H1 (cell line): ENCODE measurements around the gene SLC43A3. TPM values are rescaled to one million over a fixed set of nuclear protein-coding genes. Genes with fewer than 3 reads are reported as not detected.

Experiments used
- CTCF ChIA-PET: fragments of 300-600 bp; sonication (Branson Sonifier 250); formaldehyde crosslinking; loops from one replicate; lab custom pipeline; 2021; ENCODE audit not compliant: partially characterized antibody; lab: Charles Lee
- POLR2A ChIA-PET: fragments of 300-600 bp; sonication (Branson Sonifier 250); formaldehyde crosslinking; loops from one replicate; lab custom pipeline; 2021; ENCODE audit warnings: inconsistent platforms; ENCODE audit not compliant: partially characterized antibody; lab: Charles Lee
- DNase-seq, 2 experiments: peaks; one replicate each; pipeline versions ENCODE4 v3.0.0 to v3.0.0-alpha.2; 2010 to 2022; ENCODE audit warnings: low spot score in 2 of 2, low read depth in 1 of 2, mixed read lengths in 1 of 2
- FAIRE-seq: peaks from 2 replicates; lab custom pipeline; 2011; peaks lifted over from hg19 to GRCh38; lab: Jason Lieb, UNC
- H2AFZ ChIP-seq: 2 replicates; pipeline ENCODE4 v1.8.1; 2012; ENCODE audit warnings: low read length, inconsistent platforms
- H2AK5ac ChIP-seq: 2 replicates; pipeline ENCODE4 v1.6.1; 2013; ENCODE audit warnings: low read depth, low read length
- H2BK120ac ChIP-seq: replicated peaks from 2 replicates; pipeline ENCODE3; 2013; ENCODE audit warnings: low read depth, low read length, inconsistent platforms
- H2BK12ac ChIP-seq: 2 replicates; pipeline ENCODE4 v1.6.1; 2013; ENCODE audit warnings: low read depth, low read length
- H2BK15ac ChIP-seq: 2 replicates; pipeline ENCODE4 v1.6.1; 2013; ENCODE audit warnings: low read length
- H2BK20ac ChIP-seq: 2 replicates; pipeline ENCODE4 v1.6.1; 2013; ENCODE audit warnings: low read length
- H2BK5ac ChIP-seq: 2 replicates; pipeline ENCODE4 v1.6.1; 2013; ENCODE audit warnings: low read depth, low read length
- H3K14ac ChIP-seq: 2 replicates; pipeline ENCODE4 v1.6.1; 2013; ENCODE audit warnings: inconsistent platforms; ENCODE audit not compliant: insufficient read length
- H3K18ac ChIP-seq: 2 replicates; pipeline ENCODE4 v1.6.1; 2013; ENCODE audit warnings: low read length; ENCODE audit errors: extremely low read depth
- H3K23ac ChIP-seq: 2 replicates; pipeline ENCODE4 v1.6.1; 2013; ENCODE audit warnings: inconsistent platforms; ENCODE audit not compliant: insufficient read length
- H3K23me2 ChIP-seq: 2 replicates; pipeline ENCODE4 v1.6.1; 2013; ENCODE audit warnings: low read depth, low read length
- H3K27ac ChIP-seq: 2 replicates; pipeline ENCODE4 v1.6.1; 2011; ENCODE audit warnings: low read depth, low read length, inconsistent platforms
- H3K27me3 ChIP-seq, 4 experiments: replicated peaks in 1 of 4; 1 replicate in 1 of 4; 2 replicates in 3 of 4; pipeline versions ENCODE4 v1.6.1 to v1.8.1; 2011 to 2013; ENCODE audit warnings: low read length in 3 of 4, mild to moderate bottlenecking in 3 of 4, inconsistent platforms in 2 of 4, mixed read lengths in 2 of 4, moderate library complexity in 1 of 4; ENCODE audit not compliant: control insufficient read depth in 3 of 4, insufficient read depth in 3 of 4; ENCODE audit errors: extremely low read depth in 1 of 4
- H3K36me3 ChIP-seq, 4 experiments: 2 replicates each; pipeline versions ENCODE4 v1.6.1 to v1.8.1; 2011 to 2013; ENCODE audit warnings: mild to moderate bottlenecking in 4 of 4, low read length in 3 of 4, moderate library complexity in 2 of 4, control low read depth in 1 of 4, inconsistent platforms in 1 of 4; ENCODE audit not compliant: insufficient read depth in 4 of 4, control insufficient read depth in 2 of 4
- H3K4ac ChIP-seq: replicated peaks from 2 replicates; pipeline ENCODE3; 2013; ENCODE audit warnings: low read length, low read depth, mixed read lengths, inconsistent platforms; ENCODE audit not compliant: insufficient read length
- H3K4me1 ChIP-seq, 4 experiments: replicated peaks in 1 of 4; 1 replicate in 1 of 4; 2 replicates in 3 of 4; pipeline versions ENCODE4 v1.6.1 to v1.8.1; 2011 to 2013; ENCODE audit warnings: low read length in 3 of 4, inconsistent platforms in 2 of 4, mixed read lengths in 1 of 4; ENCODE audit not compliant: insufficient read depth in 4 of 4, control insufficient read depth in 3 of 4
- H3K4me2 ChIP-seq, 2 experiments: 2 replicates each; pipeline versions ENCODE4 v1.6.1 to v1.8.1; 2011 to 2013; ENCODE audit warnings: low read depth in 2 of 2, low read length in 2 of 2, control low read depth in 1 of 2, inconsistent platforms in 1 of 2, mild to moderate bottlenecking in 1 of 2; ENCODE audit not compliant: insufficient read depth in 1 of 2
- H3K4me3 ChIP-seq, 4 experiments: fragments of 200-600, 300-600 bp in 1 of 4; sonication (generic), shearing (Covaris generic), sonication (Bioruptor Twin) in 1 of 4; 2 replicates each; pipeline versions ENCODE4 v1.5.1 to v1.8.1; 2011 to 2016; ENCODE audit warnings: low read length in 4 of 4, low read depth in 3 of 4, control low read depth in 2 of 4, inconsistent platforms in 2 of 4, mild to moderate bottlenecking in 2 of 4, mixed read lengths in 1 of 4, moderate library complexity in 1 of 4; ENCODE audit not compliant: insufficient read depth in 2 of 4; ENCODE audit errors: extremely low read depth in 1 of 4
- H3K56ac ChIP-seq: replicated peaks from 2 replicates; pipeline ENCODE3; 2013; ENCODE audit warnings: low read depth, mild to moderate bottlenecking, mixed read lengths, low read length, inconsistent platforms; ENCODE audit not compliant: insufficient read length
- H3K79me1 ChIP-seq: 2 replicates; pipeline ENCODE4 v1.6.1; 2013; ENCODE audit warnings: low read depth, low read length, control low read depth
- H3K79me2 ChIP-seq, 2 experiments: 2 replicates each; pipeline versions ENCODE4 v1.6.1 to v1.8.1; 2012 to 2013; ENCODE audit warnings: low read length in 2 of 2, mild to moderate bottlenecking in 2 of 2, inconsistent platforms in 1 of 2; ENCODE audit not compliant: insufficient read depth in 2 of 2, control insufficient read depth in 1 of 2
- H3K9ac ChIP-seq, 4 experiments: replicated peaks in 1 of 4; 1 replicate in 1 of 4; 2 replicates in 3 of 4; pipeline versions ENCODE4 v1.6.1 to v1.8.1; 2011 to 2013; ENCODE audit warnings: low read depth in 3 of 4, low read length in 3 of 4, control low read depth in 2 of 4, mild to moderate bottlenecking in 2 of 4, moderate library complexity in 2 of 4, inconsistent platforms in 1 of 4; ENCODE audit errors: extremely low read depth in 1 of 4
- H3K9me3 ChIP-seq, 2 experiments: 2 replicates each; pipeline versions ENCODE4 v1.6.1 to v1.8.1; 2012 to 2013; ENCODE audit warnings: mild to moderate bottlenecking in 2 of 2, moderate library complexity in 2 of 2, control low read depth in 1 of 2, inconsistent platforms in 1 of 2, low read depth in 1 of 2, low read length in 1 of 2, mixed read lengths in 1 of 2; ENCODE audit not compliant: insufficient read depth in 2 of 2
- H4K20me1 ChIP-seq, 2 experiments: replicated peaks in 1 of 2; 2 replicates each; pipeline versions ENCODE3 to v1.8.1; 2011 to 2013; ENCODE audit warnings: inconsistent platforms in 2 of 2, low read length in 2 of 2, mild to moderate bottlenecking in 1 of 2; ENCODE audit not compliant: insufficient read depth in 2 of 2, control insufficient read depth in 1 of 2
- H4K5ac ChIP-seq: 2 replicates; pipeline ENCODE4 v1.6.1; 2013; ENCODE audit warnings: low read length, low read depth, mixed read lengths, inconsistent platforms; ENCODE audit not compliant: insufficient read length
- H4K8ac ChIP-seq: 2 replicates; pipeline ENCODE4 v1.8.0; 2013; ENCODE audit warnings: mild to moderate bottlenecking, moderate library complexity, low read length, inconsistent platforms; ENCODE audit not compliant: insufficient read depth; ENCODE audit errors: extremely low read depth
- H4K91ac ChIP-seq: replicated peaks from 2 replicates; pipeline ENCODE3; 2013; ENCODE audit warnings: low read length, mixed read lengths, inconsistent platforms; ENCODE audit not compliant: insufficient read length
- ASH2L ChIP-seq: fragments of 200-600, 300-600 bp; sonication (generic); IDR thresholded peaks from one replicate; pipeline ENCODE4 v1.7.1; 2017; ENCODE audit warnings: low read length
- EGR1 ChIP-seq: IDR thresholded peaks from 2 replicates; pipeline ENCODE4 v1.6.1; 2011; ENCODE audit warnings: low read depth, low read length, borderline replicate concordance
- EP300 ChIP-seq, 2 experiments: IDR thresholded peaks; 1 replicate in 1 of 2; 2 replicates in 1 of 2; pipeline ENCODE4 v1.6.1; 2011 to 2012; ENCODE audit warnings: low read depth in 2 of 2, low read length in 2 of 2, mild to moderate bottlenecking in 2 of 2, borderline replicate concordance in 1 of 2, inconsistent platforms in 1 of 2, moderate library complexity in 1 of 2
- FOSL1 ChIP-seq: IDR thresholded peaks from 2 replicates; pipeline ENCODE4 v1.6.1; 2011; ENCODE audit warnings: mild to moderate bottlenecking, low read depth, low read length, moderate library complexity; ENCODE audit not compliant: insufficient read depth
- GABPA ChIP-seq: IDR thresholded peaks from 2 replicates; pipeline ENCODE4 v1.6.1; 2011; ENCODE audit warnings: mild to moderate bottlenecking, low read length, moderate library complexity, borderline replicate concordance; ENCODE audit not compliant: insufficient read depth
- PHF8 ChIP-seq: fragments of 200-600 bp; sonication (generic); conservative IDR thresholded peaks from 2 replicates; pipeline ENCODE4 v1.7.1; 2012; ENCODE audit warnings: low read depth, mild to moderate bottlenecking, inconsistent platforms, low read length, moderate library complexity
- YY1 ChIP-seq: IDR thresholded peaks from 2 replicates; pipeline ENCODE4 v1.6.1; 2011; ENCODE audit warnings: low read depth, mild to moderate bottlenecking, low read length
- ZNF274 ChIP-seq: IDR thresholded peaks from 2 replicates; pipeline ENCODE4 v1.7.0; 2012; ENCODE audit warnings: low read length, borderline replicate concordance; ENCODE audit errors: extremely low read depth
- WGBS, 2 experiments: shearing (Covaris generic) in 1 of 2; methylation state at CpG; one replicate each; pipeline versions ENCODE4 v1.1.6 to v1.1.7; 2013 to 2015; ENCODE audit warnings: low lambda C conversion rate in 2 of 2, mixed read lengths in 2 of 2, inconsistent platforms in 1 of 2, low coverage in 1 of 2, missing lambda C conversion rate in 1 of 2; ENCODE audit not compliant: insufficient replicate concordance in 2 of 2, insufficient coverage in 1 of 2, insufficient read length in 1 of 2; ENCODE audit errors: extremely low coverage in 1 of 2, missing lambda C conversion rate in 1 of 2; 5-methylcytosine and 5-hydroxymethylcytosine counted together
- polyA plus RNA-seq, 7 experiments: library from polyadenylated mRNA; depleted of rRNA in 3 of 7; stranded (reverse) in 5 of 7; unstranded in 2 of 7; fragments of >200 nt in 5 of 7; fragments of 200-250 nt in 2 of 7; gene quantifications; 1 replicate in 5 of 7; 2 replicates in 1 of 7; 4 replicates in 1 of 7; pipeline versions ENCODE4 v1.2.1 to v1.2.3, GENCODE V29; 2011 to 2013; ENCODE audit warnings: missing spikeins in 2 of 7, mixed read lengths in 2 of 7
- total RNA-seq: library from RNA; stranded (reverse); fragmentation: NEBNext Ultra II Directional; extraction: Animal tissue kit (Norgen Biotek cat#: 25700); gene quantifications from 2 replicates; pipeline ENCODE4 v1.2.1, GENCODE V29; 2021
- TF ChIP-seq, protein P1 (sequence below): IDR thresholded peaks from 2 replicates; pipeline ENCODE4 v1.6.1; 2012; ENCODE audit warnings: low read length, inconsistent platforms
- TF ChIP-seq, protein P2 (sequence below): IDR thresholded peaks from 2 replicates; pipeline ENCODE4 v1.6.1; 2011; ENCODE audit warnings: low read depth, mild to moderate bottlenecking, low read length; ENCODE audit not compliant: insufficient read depth

Gene SLC43A3
- total and polyA plus RNA-seq, 2 of the 8 experiments (the other 6 are each of a cell fraction or from before 2014, with no cell fraction given): 31.8 to 67.8 TPM

- no peak overlapping the region for H4K5ac ChIP-seq
- no peak overlapping the region for H4K91ac ChIP-seq
- H3K36me3 ChIP-seq: peaks cover 6 to 28% (median 20%) of the 10 kb centered on the region in 4 experiments; a peak in 6 of 8 replicates
- H3K79me2 ChIP-seq: no peaks in the 10 kb centered on the region
- ChIA-PET POLR2A (interaction anchor here (0.9 to 1.7 kb wide), 2 partner anchors 9 to 242 kb away, joined by 3 read pairs; partner anchors contain the start of gene YPEL4), CTCF (interaction anchor here (1.0 to 1.2 kb wide), 2 partner anchors 11 to 14 kb away, joined by 3 to 4 read pairs; no protein-coding TSS in a partner anchor)
- H3K23me2 ChIP-seq: no peaks in the 10 kb centered on the region
- H3K4ac ChIP-seq: no peak overlapping the region
- no peak overlapping the region for H3K4me3 ChIP-seq
- no peaks in the 10 kb centered on the region for H3K9me3 ChIP-seq
- no peak overlapping the region for H2BK12ac ChIP-seq
- H3K18ac ChIP-seq: no peak overlapping the region
- H3K4me2 ChIP-seq: no peak overlapping the region
- peaks cover 0 to 4% of the 10 kb centered on the region in 2 experiments for H4K20me1 ChIP-seq
- no peak overlapping the region for H2BK15ac ChIP-seq
- H3K4me1 ChIP-seq: no peaks in the 10 kb centered on the region
- no peak overlapping the region for H4K8ac ChIP-seq
- FAIRE-seq (no peak), DNase-seq (no peak)
- H3K79me1 ChIP-seq: no peaks in the 10 kb centered on the region; the same call in 1 of the 2 replicates
- H2AK5ac ChIP-seq: no peak overlapping the region
- H3K9ac ChIP-seq: no peak overlapping the region
- 94% methylated on average over 8 of the region's 8 CpGs; no CpG with 5 or more reads in 1 of the 2 experiments for WGBS, 2 experiments
- H2AFZ ChIP-seq: no peak overlapping the region
- no peak overlapping the region for H3K27ac ChIP-seq
- H3K14ac ChIP-seq: no peak overlapping the region
- no peak overlapping the region for H3K23ac ChIP-seq
- H3K56ac ChIP-seq: no peak overlapping the region
- no peak overlapping the region for H2BK120ac ChIP-seq
- no peak overlapping the region for H2BK5ac ChIP-seq
- no peak overlapping the region for H2BK20ac ChIP-seq
- no peaks in the 10 kb centered on the region for H3K27me3 ChIP-seq
- TF ChIP-seq GABPA (no peak), YY1 (no peak), FOSL1 (no peak), EP300 (IDR thresholded peaks at IDR 0.05; ENCODE audit: borderline replicate concordance in 1 of 2, low read depth in 2 of 2, low read length in 2 of 2) (no peak), PHF8 (no peak), ZNF274 (no peak), ASH2L (no peak), EGR1 (no peak)
- TF ChIP-seq, protein P1, sequence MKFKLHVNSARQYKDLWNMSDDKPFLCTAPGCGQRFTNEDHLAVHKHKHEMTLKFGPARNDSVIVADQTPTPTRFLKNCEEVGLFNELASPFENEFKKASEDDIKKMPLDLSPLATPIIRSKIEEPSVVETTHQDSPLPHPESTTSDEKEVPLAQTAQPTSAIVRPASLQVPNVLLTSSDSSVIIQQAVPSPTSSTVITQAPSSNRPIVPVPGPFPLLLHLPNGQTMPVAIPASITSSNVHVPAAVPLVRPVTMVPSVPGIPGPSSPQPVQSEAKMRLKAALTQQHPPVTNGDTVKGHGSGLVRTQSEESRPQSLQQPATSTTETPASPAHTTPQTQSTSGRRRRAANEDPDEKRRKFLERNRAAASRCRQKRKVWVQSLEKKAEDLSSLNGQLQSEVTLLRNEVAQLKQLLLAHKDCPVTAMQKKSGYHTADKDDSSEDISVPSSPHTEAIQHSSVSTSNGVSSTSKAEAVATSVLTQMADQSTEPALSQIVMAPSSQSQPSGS: no peak
- TF ChIP-seq, protein P2, sequence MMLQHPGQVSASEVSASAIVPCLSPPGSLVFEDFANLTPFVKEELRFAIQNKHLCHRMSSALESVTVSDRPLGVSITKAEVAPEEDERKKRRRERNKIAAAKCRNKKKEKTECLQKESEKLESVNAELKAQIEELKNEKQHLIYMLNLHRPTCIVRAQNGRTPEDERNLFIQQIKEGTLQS: no peak
Measured at GRCh38 chr11:57407941-57408475, 18.9 kb downstream of the SLC43A3 start.
